Inflammatory macrophage (primary cell): ENCODE results near the gene SLC15A4.

Experiments used
- DNase-seq, 2 donors: peaks; one replicate each; pipeline ENCODE4 v3.0.0-alpha.2; 2020 to 2022

SLC15A4 gene

DNA sequence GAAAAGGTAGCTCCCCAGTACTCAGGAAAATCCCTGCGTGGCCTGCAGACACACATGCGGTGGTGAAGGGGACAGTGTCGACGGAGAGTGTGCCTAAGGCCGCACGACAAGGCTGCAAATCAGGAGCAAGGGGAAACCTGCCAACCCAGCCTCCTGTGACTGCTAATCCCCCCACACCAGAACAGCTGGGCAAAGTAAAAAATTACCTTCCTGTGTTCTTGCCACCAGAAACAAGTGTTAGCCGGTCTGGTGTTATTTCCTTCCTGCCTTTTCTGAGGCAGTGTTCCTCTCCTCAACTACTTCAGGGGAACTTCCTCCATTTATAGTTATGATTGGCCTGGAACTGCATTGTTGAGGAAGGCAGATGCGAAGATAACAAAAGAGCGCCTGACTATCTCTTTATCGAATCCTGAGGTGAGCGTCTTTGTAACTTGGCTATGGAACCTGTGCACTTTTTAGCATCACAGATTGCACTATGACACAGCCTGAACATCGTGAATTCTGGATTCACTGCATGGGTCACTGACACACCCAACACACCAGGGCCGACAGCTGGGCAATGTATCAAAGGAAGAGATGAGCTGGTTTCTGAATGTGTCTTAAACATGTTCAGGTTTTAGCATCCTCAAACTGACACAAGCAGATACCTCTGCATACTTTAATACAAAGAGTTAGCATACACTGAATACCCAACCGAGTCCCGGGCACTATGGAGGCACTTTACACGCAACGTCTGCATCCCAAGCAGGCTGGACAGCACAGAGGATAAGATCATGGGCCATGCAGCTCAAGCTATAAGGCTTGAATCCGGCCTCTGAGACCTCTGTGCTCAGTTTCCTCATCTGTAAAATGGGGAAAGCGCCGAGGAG lies 28.9 kb downstream of the SLC15A4 start:
- peak in 1 of 2 donors; percentile 29 for DNase-seq

DNA sequence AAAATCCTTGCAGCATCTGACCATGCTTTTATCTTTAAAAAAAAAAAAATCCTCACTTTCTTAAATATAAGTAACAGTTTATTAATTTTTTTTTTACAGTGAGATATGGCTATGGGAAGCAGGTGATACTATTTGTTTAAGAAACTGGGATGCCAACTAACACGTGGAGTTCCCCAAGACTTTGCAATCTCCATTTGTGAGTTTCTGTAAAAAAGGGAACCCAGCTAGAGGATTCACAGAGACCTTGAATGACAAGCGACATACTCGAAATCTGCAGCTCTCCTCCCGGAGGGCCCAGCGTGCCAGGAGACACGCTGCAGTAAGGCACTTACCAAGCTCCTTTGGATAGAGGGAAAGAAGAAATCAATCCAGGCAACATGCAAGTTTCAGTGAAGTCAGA lies 30.1 kb downstream of the SLC15A4 start:
- peak; percentile 38 for DNase-seq

DNA sequence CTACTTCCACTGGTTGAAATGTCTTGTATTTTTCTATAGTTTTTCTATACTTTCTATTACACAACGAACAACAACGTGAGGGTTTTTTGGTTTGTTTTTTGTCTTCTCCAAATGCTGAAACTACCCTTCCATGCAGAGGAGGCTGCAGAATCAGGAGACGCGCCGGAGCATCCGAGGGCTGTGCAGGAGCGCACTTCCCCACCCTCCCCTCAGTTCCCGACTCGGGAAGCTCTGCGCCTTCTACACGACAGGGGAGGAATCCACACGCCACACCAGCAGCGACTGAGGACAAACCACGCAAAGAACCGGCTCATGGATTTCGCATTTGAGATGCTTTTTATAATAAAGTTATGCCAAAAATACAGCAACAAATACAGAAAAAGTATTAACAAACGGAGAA lies 30.9 kb downstream of the SLC15A4 start:
- DNase-seq, result no peak

DNA sequence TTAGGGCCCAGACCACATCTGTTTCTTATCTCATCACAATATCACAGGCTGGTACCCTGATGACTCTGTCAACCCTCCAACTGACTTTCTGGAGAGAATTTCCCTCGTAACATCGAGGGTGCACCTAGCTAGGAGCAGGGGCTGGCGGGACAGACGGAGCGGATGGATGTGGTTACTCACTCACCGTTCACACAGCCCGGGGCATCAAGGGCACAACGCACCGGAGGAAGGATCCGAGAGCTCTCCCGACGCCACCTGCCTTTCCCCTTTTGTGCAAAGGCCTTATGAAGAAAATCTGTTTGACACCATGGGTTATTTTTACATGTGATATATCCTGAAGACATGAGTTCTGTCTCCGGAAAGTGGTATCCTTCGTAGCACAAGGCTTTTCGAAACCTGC lies 31.4 kb downstream of the SLC15A4 start:
- DNase-seq, result no peak

DNA sequence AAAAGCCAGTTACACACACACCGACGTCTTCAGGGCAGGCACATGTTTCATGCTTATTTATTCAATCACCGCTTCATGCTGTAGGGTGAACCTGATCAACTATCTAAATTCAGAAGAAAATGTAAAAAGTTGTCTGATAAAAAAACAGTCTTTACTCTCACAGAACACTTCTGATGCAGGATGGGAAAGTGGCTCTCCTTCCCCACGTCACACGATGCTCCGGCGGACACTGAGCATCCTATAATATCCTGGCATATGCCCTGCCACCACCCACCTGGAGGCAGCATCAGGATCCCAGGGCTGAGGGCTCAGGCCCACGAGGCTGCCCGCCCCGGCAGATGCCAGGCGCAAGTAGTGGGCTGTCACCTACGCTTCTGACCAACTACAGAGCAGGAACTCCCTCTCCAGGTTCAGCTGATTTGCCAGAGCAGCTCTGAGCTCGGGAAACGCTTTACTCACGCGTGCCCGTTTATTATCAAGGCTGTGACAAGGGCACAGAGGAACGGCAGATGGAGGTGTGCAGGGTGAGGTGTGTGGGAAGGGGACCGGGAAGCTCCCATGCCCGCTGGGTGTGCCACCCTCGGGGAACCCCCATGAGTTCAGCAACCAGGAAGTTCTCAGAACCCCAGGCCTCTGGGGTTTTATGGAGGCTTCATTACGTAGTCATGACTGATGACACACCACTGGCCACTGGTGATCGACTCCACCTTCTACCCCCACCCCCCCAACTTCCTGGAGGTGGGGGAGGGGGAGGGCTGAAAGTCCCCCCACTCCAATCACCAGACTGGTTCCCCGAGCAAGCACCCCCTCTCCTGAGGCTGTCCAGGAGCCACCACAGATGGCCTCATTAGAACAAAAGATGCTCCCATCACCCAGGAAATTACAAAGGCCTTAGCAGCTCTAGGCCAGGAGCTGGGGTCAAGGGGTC lies 32.1 kb downstream of the SLC15A4 start:
- peak; percentile 16 to 33 for DNase-seq

DNA sequence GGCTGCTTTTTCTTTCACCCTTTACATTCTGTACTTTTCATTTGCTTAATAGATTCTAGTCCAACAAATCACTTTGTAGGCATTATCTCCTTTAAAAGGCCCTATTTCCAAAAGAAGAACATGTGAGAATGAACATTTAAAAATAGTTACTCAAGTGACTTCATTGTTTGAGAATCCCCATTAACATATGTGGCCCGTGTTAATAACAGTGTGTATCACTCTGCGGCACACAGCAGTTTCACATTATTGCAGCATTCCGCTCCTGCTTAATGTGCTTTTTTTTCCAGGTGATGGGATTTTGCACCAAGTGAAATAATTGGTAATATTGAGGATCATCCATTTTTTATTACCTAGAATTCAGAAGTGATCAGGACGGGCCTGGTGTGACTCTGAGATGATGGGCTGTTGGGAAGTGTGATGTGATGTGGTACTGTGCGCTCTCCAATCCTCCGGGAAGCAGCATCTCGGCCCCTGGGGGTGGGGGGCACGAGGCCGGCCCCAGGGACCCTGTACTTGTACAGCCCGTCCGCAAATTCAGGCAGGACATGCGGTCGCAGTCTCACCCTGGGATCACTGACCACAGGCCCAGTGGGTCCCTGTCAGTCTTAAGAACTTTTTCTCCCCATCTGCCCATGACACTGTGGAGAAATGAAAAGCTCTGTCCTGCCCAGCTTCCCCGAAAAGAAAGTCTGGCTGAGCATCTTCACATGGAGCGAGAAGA lies 32.9 kb downstream of the SLC15A4 start:
- no peak for DNase-seq

DNA sequence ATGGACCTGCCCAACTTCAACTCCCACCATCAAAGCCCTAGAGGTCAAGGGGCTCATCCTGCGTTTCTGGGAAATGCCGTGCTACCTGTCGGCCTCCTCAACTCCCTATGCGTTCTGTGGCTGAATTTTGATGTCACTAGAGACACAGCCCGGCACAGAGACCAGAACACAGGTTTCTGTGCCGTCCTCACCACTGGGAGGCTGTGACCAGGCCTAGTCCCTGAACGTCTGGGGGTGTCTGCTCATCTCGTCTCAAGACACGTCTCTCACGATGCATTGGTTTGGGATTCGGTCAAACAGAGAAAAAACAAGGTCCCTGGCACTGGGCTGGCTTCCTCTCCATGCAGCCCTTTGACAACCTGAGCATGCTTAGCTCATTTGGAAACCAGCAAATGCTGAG lies 33.5 kb downstream of the SLC15A4 start:
- no peak for DNase-seq

DNA sequence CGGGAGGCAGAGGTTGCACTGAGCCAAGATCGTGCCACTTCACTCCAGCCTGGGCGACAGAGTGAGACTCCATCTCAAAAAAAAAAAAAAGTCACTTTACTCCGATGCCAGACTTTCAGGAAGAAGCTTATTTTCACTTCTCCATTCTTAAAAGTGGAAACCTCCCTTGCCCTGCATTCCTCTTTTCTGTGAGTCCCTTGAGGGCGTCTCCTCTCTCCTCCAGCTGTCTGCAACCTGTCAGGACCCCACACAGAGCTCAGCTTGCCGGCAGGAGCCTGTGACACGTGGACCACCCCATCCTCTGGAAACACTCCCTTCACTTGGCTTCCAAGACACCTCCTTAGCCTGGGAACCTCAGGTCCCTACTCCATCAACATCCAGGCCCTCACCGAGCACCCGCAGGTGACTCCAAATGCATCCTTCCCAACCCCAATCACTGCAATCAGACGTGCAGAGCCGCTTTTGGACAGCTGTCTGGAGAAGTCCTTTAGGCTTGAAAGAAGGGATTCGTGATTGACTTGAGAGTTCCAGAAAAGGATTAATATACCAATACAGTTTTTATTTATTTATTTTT lies 34.3 kb downstream of the SLC15A4 start:
- peak; percentile 57 to 75 for DNase-seq

DNA sequence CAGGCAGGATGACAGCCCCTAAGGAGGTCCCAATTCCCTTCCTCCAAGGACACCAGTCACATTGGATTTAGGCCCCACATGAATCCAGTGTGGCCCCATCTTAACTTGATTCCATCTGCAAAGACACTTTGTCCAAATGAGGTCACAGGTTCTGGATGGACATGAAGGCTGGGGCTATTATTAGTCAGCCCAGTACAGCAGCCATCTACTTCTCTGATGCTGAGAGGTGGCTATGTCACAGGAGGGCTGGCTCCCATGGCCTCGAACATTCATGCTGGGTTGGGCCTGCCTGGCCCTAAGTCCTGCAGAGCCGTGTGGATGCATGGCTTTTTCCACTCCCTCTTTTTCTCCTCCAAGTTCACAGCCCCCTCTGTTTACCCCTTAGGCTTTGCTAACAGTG lies 35.9 kb downstream of the SLC15A4 start:
- DNase-seq, result no peak

DNA sequence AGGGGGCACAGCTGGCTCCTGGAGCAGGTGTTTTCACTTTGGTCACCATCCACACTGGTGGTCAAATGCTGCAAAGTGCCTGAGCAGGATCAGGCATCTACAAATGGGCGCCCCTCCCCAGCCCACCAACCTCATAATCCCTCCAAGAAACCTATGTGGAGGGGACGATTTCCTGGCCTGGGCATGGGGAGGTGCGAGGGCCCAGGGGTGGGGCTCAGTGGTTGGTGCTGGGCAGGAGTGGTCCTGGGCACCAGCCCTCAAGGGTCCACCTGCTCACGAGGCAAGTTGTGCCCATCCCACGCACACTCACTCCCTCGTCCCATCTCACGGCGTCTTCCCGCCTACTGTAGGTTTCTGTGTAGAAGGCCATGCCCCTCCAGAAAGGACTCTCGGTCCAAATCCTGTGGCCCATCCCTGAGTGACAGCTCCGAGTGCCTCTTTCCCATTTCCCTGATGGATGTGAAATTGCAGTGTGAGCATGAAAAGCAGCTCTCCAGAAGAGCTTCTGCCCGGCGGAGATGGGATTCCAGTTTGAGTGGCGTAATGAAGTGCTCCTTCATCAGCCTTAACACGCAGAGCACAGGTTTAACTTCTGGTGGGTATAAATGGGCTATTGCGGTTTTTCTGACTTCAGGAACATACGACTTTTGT lies 36.9 kb downstream of the SLC15A4 start:
- DNase-seq, result no peak

DNA sequence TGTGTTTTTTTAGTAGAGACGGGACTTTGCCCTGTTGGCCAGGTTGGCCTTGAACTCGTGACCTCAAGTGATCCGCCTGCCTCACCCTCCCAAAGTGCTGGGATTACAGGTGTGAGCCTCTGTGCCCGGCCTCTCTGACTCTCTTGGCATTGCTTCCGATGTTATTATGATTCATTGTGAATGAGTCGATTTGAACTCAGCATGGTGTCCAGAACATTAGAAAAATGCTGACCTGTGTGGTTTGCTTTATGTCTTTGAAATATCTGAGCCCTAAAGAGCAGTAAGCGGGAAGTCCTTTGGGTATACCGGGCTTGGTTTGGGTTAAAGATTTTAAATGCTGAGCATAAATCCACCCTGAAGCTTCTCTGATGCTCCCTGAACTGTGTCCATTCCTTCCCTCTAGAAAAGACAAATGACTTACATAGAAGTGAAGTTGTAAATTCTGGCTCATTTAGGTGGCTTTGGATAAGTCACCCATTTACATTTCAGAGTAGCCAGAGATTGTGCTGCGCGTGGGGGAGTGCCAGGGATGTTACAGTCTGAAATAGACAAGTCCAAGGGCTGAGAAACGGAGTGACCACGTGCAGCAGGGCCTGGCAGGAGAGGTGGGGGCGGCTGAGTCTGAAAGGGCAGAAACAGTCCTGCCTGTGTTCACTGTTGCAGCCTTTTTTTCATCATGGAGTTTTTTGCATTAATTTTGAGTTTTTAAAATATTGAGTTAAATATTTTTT lies 39.6 kb downstream of the SLC15A4 start:
- DNase-seq, result peak in 1 of 2 donors; percentile 9

DNA sequence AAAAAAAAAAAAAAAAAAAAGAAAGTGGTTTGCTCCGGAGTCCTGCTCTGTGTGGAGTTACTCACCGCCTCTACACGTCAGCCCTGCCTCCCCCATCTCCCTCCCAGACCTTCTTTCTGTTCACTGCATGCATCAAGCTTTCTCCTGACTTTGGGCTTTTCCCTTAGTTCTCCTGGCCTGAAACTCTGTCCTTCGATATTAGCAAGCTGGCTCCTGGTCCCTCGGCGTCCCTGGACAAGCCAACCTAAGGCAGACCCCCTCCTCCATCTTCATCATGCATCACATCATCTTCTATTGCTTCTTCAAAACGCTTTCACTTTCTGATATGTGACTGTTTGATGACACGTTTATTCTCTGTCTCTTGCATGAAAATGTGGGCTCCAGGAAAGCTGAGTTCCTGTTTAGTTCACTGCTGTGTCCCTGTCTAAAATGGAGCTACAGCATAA lies 40.6 kb downstream of the SLC15A4 start:
- peak in 1 of 2 donors; percentile 10 for DNase-seq

DNA sequence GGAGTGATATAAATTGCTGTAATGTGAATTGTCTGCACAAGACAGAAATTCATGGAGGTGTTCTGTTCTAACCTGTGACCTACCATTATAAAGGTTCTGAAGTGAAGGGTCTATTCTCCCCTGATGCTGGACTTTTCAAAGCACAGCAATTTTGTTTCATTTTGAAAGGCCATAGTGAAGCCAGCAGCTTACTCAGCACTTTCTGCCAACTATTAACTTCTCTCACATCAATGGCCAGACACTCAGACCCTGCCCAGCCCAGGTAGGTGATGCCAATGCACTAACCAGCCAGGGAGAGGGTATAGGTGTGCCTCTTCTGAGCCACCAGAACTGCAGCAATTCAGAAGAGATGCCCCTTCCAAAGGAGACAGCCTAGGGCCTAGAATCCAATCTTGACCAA lies 43.9 kb downstream of the SLC15A4 start:
- no peak for DNase-seq

DNA sequence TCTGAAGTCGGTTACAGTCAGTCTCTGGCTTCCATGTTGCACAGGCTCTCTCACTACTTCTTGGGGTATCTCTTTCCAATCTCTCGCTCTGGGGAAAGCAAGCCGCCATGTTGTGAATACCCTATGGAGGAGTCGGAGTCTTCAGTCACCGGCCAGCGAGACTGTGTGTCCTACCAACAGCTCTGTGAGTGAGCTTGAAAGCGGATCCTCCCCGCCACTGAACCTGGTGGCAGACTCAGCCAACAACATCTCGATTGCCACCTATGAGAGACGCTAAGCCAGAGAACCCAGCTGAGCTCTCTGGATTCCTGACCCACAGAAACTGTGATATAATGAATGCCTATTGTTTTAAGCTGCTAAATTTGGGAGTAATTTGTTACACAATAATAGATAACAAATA lies 51.5 kb downstream of the SLC15A4 start:
- DNase-seq, result no peak

DNA sequence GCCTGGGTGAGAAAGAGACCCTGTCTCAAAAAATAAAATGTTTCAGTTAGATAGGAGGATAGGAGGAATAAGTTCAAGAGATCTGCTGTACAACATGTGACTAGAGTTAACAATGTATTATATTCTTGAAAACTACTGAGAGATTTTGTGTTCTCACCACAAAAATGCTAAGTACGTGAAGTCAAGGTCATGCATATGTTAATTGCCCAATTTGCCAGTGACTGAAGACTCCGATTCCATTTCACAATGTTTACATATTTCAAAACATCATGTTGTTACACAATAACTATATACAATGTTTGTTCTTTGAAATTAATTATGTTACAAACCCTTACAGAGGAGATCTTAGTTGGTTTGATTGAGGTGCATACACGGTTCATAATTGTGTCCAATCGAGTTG lies 52.1 kb downstream of the SLC15A4 start:
- peak; percentile 45 to 89 for DNase-seq

DNA sequence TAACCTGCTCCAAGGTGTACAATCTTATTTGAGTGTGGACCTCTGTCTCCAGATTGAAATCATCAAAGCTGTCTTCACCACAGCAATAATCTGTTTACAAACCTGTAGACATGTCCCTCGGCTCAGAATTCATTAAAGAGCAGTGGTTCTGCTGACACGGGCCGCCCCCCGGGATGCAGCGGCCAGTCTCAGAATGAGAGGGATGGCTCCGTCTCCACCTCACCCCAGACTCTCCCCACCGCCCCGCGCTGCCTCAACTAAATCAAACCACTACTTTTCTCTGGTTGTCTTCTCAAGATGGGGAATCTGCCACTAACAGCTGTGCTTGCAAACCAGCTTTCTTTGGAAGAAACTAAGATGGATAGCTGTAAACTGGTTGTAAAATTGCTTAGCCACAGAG lies 56.2 kb downstream of the SLC15A4 start:
- DNase-seq, result no peak

DNA sequence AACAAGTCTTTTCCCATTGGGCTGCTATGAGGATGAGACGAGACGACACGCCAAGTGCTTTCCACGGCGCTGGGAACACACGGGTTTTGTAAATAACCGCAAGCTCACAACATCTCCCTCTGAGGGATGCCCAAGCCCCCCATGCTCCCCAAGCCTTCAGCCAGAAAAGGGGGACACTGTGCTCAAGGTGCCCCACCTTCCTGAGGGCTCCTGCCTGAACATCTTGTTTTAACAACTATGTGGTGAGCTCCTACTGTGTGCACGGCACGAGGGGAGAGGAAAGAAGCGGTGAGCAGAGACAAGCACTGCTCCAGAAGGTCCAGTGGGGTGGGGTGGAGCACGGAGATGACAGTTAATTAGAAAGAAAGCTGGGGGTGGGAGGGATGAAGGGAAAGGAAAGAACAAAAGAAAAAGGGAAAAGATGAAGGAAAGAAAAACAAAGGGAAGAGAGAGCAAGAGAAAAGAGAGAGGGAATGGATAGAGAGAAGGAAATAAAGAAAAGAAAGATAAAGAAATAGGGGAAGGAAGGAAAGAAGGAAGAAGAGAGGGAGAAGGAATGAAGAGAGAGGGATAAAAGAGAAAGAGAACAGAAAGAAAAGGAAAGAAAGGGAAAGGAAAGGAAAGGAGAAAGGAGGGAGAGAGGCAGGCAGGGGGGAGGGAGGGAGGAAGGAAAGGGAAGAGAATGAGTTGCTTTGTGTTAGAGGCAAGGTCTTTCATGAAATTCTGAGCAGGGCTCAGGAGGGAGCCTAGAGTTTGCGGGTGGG lies 56.8 kb downstream of the SLC15A4 start:
- DNase-seq, result no peak

DNA sequence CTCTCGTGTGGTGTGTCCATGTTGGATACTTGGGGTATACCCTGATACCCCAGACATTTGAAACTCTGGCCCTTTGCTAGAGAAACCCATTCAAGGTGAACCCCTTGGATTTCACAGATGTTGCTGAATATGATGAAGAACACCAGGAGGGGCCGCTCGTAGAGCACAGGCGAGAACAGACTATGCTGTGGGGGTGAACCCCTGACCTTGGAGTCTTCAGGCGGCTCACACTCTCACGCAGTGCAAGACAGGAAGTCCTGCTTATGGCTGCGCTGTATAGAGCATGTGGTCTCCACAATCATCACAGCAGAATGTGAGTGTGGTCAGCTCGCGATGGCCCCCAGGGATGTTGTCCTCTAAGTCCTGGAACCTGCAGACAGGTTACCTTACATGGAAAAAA lies 60.4 kb downstream of the SLC15A4 start:
- DNase-seq, result no peak

DNA sequence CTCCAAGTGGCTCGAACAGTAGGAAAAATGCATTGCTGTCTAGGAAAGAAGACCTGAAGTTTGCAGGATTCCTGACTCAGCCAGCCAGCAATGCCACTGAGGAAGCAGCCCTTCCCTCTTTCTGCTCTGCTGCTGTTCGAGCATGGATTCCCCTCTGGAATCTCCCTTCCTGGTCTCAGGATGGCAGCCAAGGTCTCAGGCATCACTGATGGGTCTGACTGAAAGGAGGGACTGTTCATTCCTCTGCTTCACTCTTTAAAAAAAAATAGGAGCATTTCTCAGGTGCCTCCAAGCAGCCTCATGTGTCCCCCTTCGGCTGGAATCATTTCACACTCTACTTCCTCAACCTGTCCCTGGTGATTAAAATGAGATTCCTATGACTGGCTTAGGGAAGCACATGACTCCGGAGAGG lies 62.4 kb downstream of the SLC15A4 start:
- no peak for DNase-seq

DNA sequence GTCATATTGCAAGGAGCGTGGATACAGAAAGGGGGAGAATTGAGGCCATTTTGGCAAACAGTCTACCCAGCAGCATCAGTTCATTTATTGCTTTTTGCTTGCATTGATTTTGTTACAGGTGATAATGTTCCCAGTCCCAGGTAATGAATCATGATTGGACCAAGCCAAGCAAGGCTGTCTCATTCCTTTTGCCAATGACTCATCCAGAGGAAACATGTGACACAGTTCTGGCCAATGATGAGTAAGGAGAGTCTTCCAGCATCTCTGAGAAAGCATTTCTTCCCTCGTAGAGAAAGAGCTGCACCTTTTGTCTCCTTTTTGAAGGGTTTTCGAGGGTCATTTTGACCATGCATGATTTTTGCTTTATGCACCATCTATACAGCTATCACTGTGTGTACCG lies 68.2 kb downstream of the SLC15A4 start:
- no peak for DNase-seq
